Choroid plexus epithelial cell (primary cell): ENCODE measurements around the gene EPHA4.

Experiments
- DNase-seq: peaks from one replicate; pipeline ENCODE4 v3.0.0-alpha.2; 2010; ENCODE audit warnings: low read depth
- H3K4me3 ChIP-seq: 2 replicates; pipeline ENCODE4 v1.5.1; 2011; ENCODE audit warnings: low read depth, mild to moderate bottlenecking, control low read depth, low read length, moderate library complexity
- TF ChIP-seq, protein P1 (sequence below): conservative IDR thresholded peaks from 2 replicates; pipeline ENCODE4 v1.5.1; 2011; ENCODE audit warnings: low read depth, mild to moderate bottlenecking, control low read depth, inconsistent platforms, low read length, moderate library complexity

The EPHA4 gene

DNA sequence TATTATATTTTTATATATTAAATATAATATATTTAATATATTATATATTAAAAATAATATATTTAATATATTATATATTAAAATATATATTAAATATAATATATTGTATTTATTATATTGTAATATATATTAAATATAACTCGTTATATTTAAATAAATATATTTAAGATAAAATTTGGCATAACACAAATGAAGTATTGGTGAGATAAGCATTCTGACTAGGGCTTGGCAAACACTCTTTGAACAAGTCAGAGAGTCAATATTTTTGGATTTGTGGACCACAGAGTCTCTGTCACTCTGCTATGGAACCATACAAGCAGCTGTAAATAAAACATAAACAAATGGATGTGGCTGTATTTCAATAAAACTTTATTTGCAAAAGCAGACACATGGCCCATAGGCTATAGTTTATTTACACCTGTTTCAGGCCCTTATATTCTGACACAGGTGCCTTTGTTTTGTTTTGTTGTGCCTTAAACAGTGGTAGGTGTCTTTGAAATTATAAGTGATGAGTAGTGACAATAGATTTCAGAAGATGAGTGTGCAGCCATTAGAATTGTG is 190.1 kb downstream of the EPHA4 start:
- DNase-seq = no peak
- no peak overlapping the region for H3K4me3 ChIP-seq
- TF ChIP-seq, protein P1, sequence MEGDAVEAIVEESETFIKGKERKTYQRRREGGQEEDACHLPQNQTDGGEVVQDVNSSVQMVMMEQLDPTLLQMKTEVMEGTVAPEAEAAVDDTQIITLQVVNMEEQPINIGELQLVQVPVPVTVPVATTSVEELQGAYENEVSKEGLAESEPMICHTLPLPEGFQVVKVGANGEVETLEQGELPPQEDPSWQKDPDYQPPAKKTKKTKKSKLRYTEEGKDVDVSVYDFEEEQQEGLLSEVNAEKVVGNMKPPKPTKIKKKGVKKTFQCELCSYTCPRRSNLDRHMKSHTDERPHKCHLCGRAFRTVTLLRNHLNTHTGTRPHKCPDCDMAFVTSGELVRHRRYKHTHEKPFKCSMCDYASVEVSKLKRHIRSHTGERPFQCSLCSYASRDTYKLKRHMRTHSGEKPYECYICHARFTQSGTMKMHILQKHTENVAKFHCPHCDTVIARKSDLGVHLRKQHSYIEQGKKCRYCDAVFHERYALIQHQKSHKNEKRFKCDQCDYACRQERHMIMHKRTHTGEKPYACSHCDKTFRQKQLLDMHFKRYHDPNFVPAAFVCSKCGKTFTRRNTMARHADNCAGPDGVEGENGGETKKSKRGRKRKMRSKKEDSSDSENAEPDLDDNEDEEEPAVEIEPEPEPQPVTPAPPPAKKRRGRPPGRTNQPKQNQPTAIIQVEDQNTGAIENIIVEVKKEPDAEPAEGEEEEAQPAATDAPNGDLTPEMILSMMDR = no peak

DNA sequence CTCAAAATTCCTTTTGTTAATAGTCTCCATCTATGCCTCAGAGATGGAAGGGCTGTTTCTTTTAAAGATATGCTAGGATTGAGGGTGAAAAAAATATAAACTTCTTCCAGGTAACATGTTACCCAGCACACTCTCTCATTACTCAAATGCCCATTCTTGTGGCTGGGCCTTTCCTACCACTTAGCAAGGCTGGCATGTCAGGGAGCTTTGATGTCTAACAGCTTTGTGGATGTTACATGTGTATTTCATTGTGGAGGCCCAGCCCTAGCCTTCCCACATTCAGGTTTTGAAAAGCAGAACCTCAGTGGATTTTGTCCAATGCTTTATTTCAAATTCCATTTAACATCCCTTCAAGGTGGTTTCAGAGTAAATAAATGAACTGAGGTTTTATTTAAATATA is 191.4 kb downstream of the EPHA4 start:
- DNase-seq = no peak
- TF ChIP-seq, protein P1 = no peak
- H3K4me3 ChIP-seq = no peak overlapping the region

DNA sequence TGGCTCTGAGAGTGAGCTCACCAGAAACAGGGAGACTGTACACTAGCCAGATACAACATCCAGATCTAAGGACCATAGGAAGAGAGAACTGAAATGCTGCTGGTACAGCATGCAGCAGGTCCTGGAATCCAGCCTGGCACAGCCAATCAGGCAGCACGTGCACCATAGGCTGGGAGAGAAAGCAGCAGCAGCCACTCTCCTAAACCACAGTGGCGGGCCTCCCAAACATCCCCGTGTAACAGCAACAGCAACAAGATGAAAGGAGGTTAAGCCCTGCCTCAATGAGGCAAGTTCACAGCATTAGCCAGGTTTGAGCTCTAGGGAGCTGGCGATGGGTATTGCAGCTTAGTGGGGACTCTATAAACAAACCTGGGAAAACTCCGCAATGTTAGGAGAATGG is 192.0 kb downstream of the EPHA4 start:
- TF ChIP-seq, protein P1 = no peak
- DNase-seq = no peak
- no peak overlapping the region for H3K4me3 ChIP-seq

DNA sequence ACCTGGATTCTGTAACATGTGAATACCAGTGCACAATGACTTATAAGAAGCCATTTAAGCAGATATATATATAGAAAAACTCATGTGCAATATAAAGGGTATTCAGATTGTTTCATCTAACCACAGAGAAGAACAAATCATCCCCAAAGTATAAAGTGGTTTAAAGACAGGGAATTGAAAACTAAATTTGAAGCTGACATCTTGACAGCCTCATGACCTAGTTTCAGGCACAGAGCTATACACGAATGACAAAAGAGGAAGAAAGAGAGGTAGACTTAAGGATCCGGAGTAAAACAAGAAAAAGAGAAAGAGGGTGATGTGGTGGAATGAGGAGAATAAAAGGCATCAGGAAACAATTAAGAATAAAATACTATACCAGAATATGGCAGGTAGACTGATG is 194.5 kb downstream of the EPHA4 start:
- DNase-seq = no peak
- H3K4me3 ChIP-seq = no peak overlapping the region
- TF ChIP-seq, protein P1 = no peak

DNA sequence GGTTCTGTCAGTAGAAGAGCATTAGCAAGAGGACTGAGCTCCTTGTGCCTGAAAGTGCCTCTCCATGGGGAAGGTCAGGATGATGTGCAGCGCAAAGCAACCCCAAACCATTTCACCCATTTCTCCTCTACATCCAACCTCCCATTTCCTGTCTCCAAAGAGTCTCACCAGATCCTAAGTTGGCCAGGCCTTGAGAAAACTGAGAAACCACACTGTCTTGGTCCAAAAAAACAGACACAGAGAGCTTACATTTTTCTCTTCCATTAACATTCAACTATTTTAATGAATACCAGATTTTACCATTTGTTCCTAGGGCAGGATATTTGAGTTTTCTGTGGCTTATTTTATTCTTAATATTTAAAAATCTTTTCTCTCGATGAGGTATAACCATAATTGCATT is 195.0 kb downstream of the EPHA4 start:
- no peak for DNase-seq
- TF ChIP-seq, protein P1 = no peak
- no peak overlapping the region for H3K4me3 ChIP-seq

DNA sequence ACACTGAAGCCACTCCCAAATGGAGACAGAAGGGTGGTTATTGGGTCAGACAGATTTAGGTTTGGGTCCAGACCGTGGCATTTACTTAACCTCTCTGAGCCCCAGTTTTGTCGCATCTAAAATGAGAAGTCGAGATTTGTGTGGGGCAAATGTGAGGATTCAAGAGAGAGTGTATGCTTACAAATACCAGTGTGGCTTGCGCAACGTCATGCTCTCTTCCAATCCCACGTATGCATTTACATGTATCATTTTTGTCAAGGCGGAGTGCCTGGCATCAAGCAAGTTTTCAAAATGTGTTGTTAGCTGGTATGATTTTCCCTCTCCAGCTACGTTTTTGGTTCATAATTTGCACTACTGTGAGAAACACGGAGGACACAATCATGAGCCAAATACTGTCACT is 197.9 kb downstream of the EPHA4 start:
- no peak overlapping the region for H3K4me3 ChIP-seq
- DNase-seq = no peak
- TF ChIP-seq, protein P1 = no peak

DNA sequence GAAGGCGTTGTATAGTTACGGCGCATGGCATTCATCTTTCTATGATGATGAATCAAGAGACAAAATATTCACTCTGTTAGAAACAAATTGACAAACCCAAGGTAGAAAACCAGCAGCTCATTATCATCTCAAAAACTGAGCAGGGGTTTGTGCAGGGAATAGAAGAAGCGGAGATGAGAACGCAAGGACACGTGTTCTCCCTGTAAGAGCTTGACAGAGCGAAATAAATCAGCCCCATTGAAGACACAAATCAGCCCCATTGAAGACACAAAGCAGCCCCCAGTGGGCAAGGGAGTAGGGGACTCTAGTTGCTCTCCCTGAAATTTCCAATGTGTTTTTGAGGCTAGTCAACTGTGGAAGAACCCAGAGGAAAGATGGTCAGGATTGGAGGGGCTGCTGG is 199.2 kb downstream of the EPHA4 start:
- no peak overlapping the region for H3K4me3 ChIP-seq
- DNase-seq = no peak
- TF ChIP-seq, protein P1 = no peak
